Activated CD8-positive, alpha-beta memory T cell treated with anti-CD3 and anti-CD28 coated beads, Interleukin-2, amount 10 ng/mL, durations not matched to agents 7 days and 5 days (primary cell): ENCODE data around the gene MAD1L1. TPM values are rescaled to one million over a fixed set of nuclear protein-coding genes. Genes with fewer than 3 reads are reported as not detected.

Experiments used
- ATAC-seq: fragments of 150-1000 bp; cut with Tn5 transposase; one replicate; pipeline ENCODE4 v1.10.0; 2021; ENCODE audit warnings: moderate library complexity
- CTCF ChIA-PET: fragments of 350-600 bp; sonication (Branson Sonifier 250); formaldehyde crosslinking; loops from one replicate; lab custom pipeline; 2021; ENCODE audit warnings: antibody characterized with exemption; lab: Charles Lee
- DNase-seq: peaks from one replicate; pipeline ENCODE4 v3.0.0-alpha.2; 2020
- H3K27ac Mint-ChIP-seq: one replicate; pipeline ENCODE4 v1.8.0; 2021; ENCODE audit warnings: mild to moderate bottlenecking, mixed read lengths
- H3K27me3 Mint-ChIP-seq: one replicate; pipeline ENCODE4 v1.8.0; 2021; ENCODE audit warnings: mixed read lengths
- H3K36me3 Mint-ChIP-seq: one replicate; pipeline ENCODE4 v1.8.0; 2021; ENCODE audit warnings: mild to moderate bottlenecking, mixed read lengths
- H3K4me1 Mint-ChIP-seq: one replicate; pipeline ENCODE4 v1.8.0; 2021; ENCODE audit warnings: mixed read lengths
- H3K4me3 Mint-ChIP-seq: one replicate; pipeline ENCODE4 v1.8.0; 2021; ENCODE audit warnings: mild to moderate bottlenecking, moderate library complexity, mixed read lengths
- H3K9me3 Mint-ChIP-seq: one replicate; pipeline ENCODE4 v1.8.0; 2022; ENCODE audit warnings: low read depth, mixed read lengths
- total RNA-seq, 2 experiments: library from RNA; stranded (reverse); gene quantifications; one replicate each; pipeline ENCODE4 v1.2.3, GENCODE V29; 2021

The MAD1L1 gene
- total RNA-seq, 2 experiments from 2014 or later, result 60.0 to 97.7 TPM

GRCh38 chr7:1940402-1940786 is 292.4 kb downstream of the MAD1L1 start:
- H3K27me3 Mint-ChIP-seq, result peaks cover 5% of the 10 kb centered on the region
- DNase-seq (peak; percentile 97), ATAC-seq (peak; percentile 92)
- H3K4me3 Mint-ChIP-seq, result peak overlapping the region; percentile 84
- peaks cover 64% of the 10 kb centered on the region for H3K4me1 Mint-ChIP-seq
- CTCF ChIA-PET, result interaction anchor here (0.8 to 1.5 kb wide), 5 partner anchors 15 to 171 kb away, joined by 3 to 5 read pairs (median 3); no protein-coding TSS in a partner anchor
- H3K36me3 Mint-ChIP-seq, result peaks cover 11% of the 10 kb centered on the region
- H3K27ac Mint-ChIP-seq, result peak overlapping the region; percentile 98
- no peaks in the 10 kb centered on the region for H3K9me3 Mint-ChIP-seq

- DNase-seq (peak; percentile 60), ATAC-seq (peak; percentile 52)
- CTCF ChIA-PET, result interaction anchor here (0.6 to 1.5 kb wide), 8 partner anchors 15 to 771 kb away, joined by 3 to 5 read pairs (median 3); no protein-coding TSS in a partner anchor
- Mint-ChIP-seq H3K9me3 (no peaks in the 10 kb centered on the region), H3K27me3 (peaks cover 5% of the 10 kb centered on the region), H3K4me1 (peaks cover 64% of the 10 kb centered on the region), H3K4me3 (peak overlapping the region; percentile 84), H3K27ac (peak overlapping the region; percentile 98), H3K36me3 (peaks cover 14% of the 10 kb centered on the region)
Observed at GRCh38 chr7:1939434-1940401, 293.0 kb downstream of the MAD1L1 start.

GRCh38 chr7:1938788-1939433 is 293.8 kb downstream of the MAD1L1 start:
- ATAC-seq, result no peak
- Mint-ChIP-seq H3K27ac (peak overlapping the region; percentile 98), H3K4me3 (peak overlapping the region; percentile 84), H3K27me3 (peaks cover 5% of the 10 kb centered on the region), H3K4me1 (peaks cover 57% of the 10 kb centered on the region), H3K36me3 (peaks cover 21% of the 10 kb centered on the region), H3K9me3 (no peaks in the 10 kb centered on the region)
- CTCF ChIA-PET, result interaction anchor here (0.6 to 1.5 kb wide), 5 partner anchors 14 to 771 kb away, joined by 3 to 5 read pairs (median 3); no protein-coding TSS in a partner anchor
- DNase-seq, result peak; percentile 47

GRCh38 chr7:1937252-1937605 is 295.5 kb downstream of the MAD1L1 start:
- Mint-ChIP-seq H3K27me3 (no peaks in the 10 kb centered on the region), H3K9me3 (no peaks in the 10 kb centered on the region), H3K36me3 (peaks cover 30% of the 10 kb centered on the region), H3K4me1 (peaks cover 40% of the 10 kb centered on the region), H3K27ac (no peak overlapping the region), H3K4me3 (no peak overlapping the region)
- CTCF ChIA-PET, result no interaction called here
- ATAC-seq (no peak), DNase-seq (no peak)

- DNase-seq (no peak), ATAC-seq (no peak)
- no peaks in the 10 kb centered on the region for H3K9me3 Mint-ChIP-seq
- H3K36me3 Mint-ChIP-seq, result peaks cover 30% of the 10 kb centered on the region
- CTCF ChIA-PET, result no interaction called here
- H3K4me1 Mint-ChIP-seq, result peaks cover 35% of the 10 kb centered on the region
- no peak overlapping the region for H3K4me3 Mint-ChIP-seq
- no peak overlapping the region for H3K27ac Mint-ChIP-seq
- no peaks in the 10 kb centered on the region for H3K27me3 Mint-ChIP-seq
Observed at GRCh38 chr7:1936531-1937251, 296.1 kb downstream of the MAD1L1 start.

GRCh38 chr7:1936006-1936310 is 296.8 kb downstream of the MAD1L1 start:
- Mint-ChIP-seq H3K4me3 (no peak overlapping the region), H3K36me3 (peaks cover 33% of the 10 kb centered on the region), H3K27me3 (no peaks in the 10 kb centered on the region), H3K27ac (no peak overlapping the region), H3K9me3 (no peaks in the 10 kb centered on the region), H3K4me1 (peaks cover 28% of the 10 kb centered on the region)
- CTCF ChIA-PET, result no interaction called here
- DNase-seq (no peak), ATAC-seq (no peak)

GRCh38 chr7:1935176-1936005 is 297.4 kb downstream of the MAD1L1 start:
- H3K27me3 Mint-ChIP-seq, result no peaks in the 10 kb centered on the region
- no peak overlapping the region for H3K27ac Mint-ChIP-seq
- no peaks in the 10 kb centered on the region for H3K9me3 Mint-ChIP-seq
- peaks cover 34% of the 10 kb centered on the region for H3K36me3 Mint-ChIP-seq
- H3K4me1 Mint-ChIP-seq, result peaks cover 22% of the 10 kb centered on the region
- H3K4me3 Mint-ChIP-seq, result no peak overlapping the region
- CTCF ChIA-PET, result no interaction called here
- ATAC-seq (no peak), DNase-seq (no peak)

- ATAC-seq (no peak), DNase-seq (no peak)
- CTCF ChIA-PET, result no interaction called here
- H3K4me3 Mint-ChIP-seq, result no peak overlapping the region
- peaks cover 18% of the 10 kb centered on the region for H3K4me1 Mint-ChIP-seq
- peaks cover 34% of the 10 kb centered on the region for H3K36me3 Mint-ChIP-seq
- no peaks in the 10 kb centered on the region for H3K27me3 Mint-ChIP-seq
- no peak overlapping the region for H3K27ac Mint-ChIP-seq
- H3K9me3 Mint-ChIP-seq, result no peaks in the 10 kb centered on the region
Observed at GRCh38 chr7:1934756-1935155, 298.0 kb downstream of the MAD1L1 start.

GRCh38 chr7:1934017-1934416 is 298.7 kb downstream of the MAD1L1 start:
- Mint-ChIP-seq H3K9me3 (no peaks in the 10 kb centered on the region), H3K4me3 (no peak overlapping the region), H3K4me1 (peaks cover 10% of the 10 kb centered on the region), H3K27me3 (no peaks in the 10 kb centered on the region), H3K27ac (no peak overlapping the region), H3K36me3 (peaks cover 34% of the 10 kb centered on the region)
- no peak for ATAC-seq
- CTCF ChIA-PET, result no interaction called here
- DNase-seq, result no peak

- CTCF ChIA-PET, result no interaction called here
- peaks cover 2% of the 10 kb centered on the region for H3K27me3 Mint-ChIP-seq
- DNase-seq (no peak), ATAC-seq (no peak)
- H3K4me3 Mint-ChIP-seq, result no peak overlapping the region
- H3K9me3 Mint-ChIP-seq, result no peaks in the 10 kb centered on the region
- no peak overlapping the region for H3K27ac Mint-ChIP-seq
- peaks cover 2% of the 10 kb centered on the region for H3K4me1 Mint-ChIP-seq
- peaks cover 32% of the 10 kb centered on the region for H3K36me3 Mint-ChIP-seq
Observed at GRCh38 chr7:1933066-1933750, 299.5 kb downstream of the MAD1L1 start.

- Mint-ChIP-seq H3K36me3 (peaks cover 30% of the 10 kb centered on the region), H3K27me3 (peaks cover 4% of the 10 kb centered on the region), H3K4me3 (no peak overlapping the region), H3K4me1 (peaks cover 2% of the 10 kb centered on the region), H3K9me3 (no peaks in the 10 kb centered on the region), H3K27ac (no peak overlapping the region)
- CTCF ChIA-PET, result no interaction called here
- DNase-seq (no peak), ATAC-seq (no peak)
Observed at GRCh38 chr7:1931951-1932270, 300.8 kb downstream of the MAD1L1 start.

- H3K4me1 Mint-ChIP-seq, result peaks cover 7% of the 10 kb centered on the region
- DNase-seq (no peak), ATAC-seq (no peak)
- H3K27me3 Mint-ChIP-seq, result peaks cover 5% of the 10 kb centered on the region
- H3K36me3 Mint-ChIP-seq, result peaks cover 28% of the 10 kb centered on the region
- no peak overlapping the region for H3K4me3 Mint-ChIP-seq
- CTCF ChIA-PET, result no interaction called here
- H3K27ac Mint-ChIP-seq, result no peak overlapping the region
- no peaks in the 10 kb centered on the region for H3K9me3 Mint-ChIP-seq
Observed at GRCh38 chr7:1931256-1931950, 301.3 kb downstream of the MAD1L1 start.
